SK-N-SH (cell line): ENCODE data around the gene TRIM44. TPM values are rescaled to one million over a fixed set of nuclear protein-coding genes. Genes with fewer than 3 reads are reported as not detected.
A peak's percentile ranks its signal among the peaks of the same experiment; 100 is the strongest.

Experiments used
- CTCF ChIA-PET: fragments of 300-600, 350-600 bp; formaldehyde crosslinking; extraction: SDS; loops from one replicate; lab custom pipeline; 2021; lab: Yijun Ruan, JAX
- POLR2A ChIA-PET: fragments of 350-600 bp; sonication (Branson Sonifier 250); formaldehyde crosslinking; extraction: SDS; loops from one replicate; lab custom pipeline; 2020; ENCODE audit warnings: antibody characterized with exemption, inconsistent platforms; lab: Yijun Ruan, JAX
- DNase-seq: peaks from one replicate; pipeline ENCODE4 v3.0.0; 2012
- H2AFZ ChIP-seq: fragments of 200-600 bp; sonication (generic); 2 replicates; pipeline ENCODE4 v1.8.1; 2016; ENCODE audit warnings: antibody characterized with exemption, mild to moderate bottlenecking, low read depth
- H3F3A ChIP-seq: fragments of 200-600 bp; sonication (generic); replicated peaks from 2 replicates; pipeline ENCODE3; 2016; ENCODE audit warnings: antibody characterized with exemption, mild to moderate bottlenecking; ENCODE audit not compliant: insufficient read depth
- H3K27ac ChIP-seq, 2 experiments: fragments of 200-500 bp in 1 of 2; fragments of 200-600 bp in 1 of 2; sonication (Bioruptor generic) in 1 of 2; sonication (generic), shearing (Covaris generic) in 1 of 2; 2 replicates each; pipeline versions ENCODE4 v1.5.1 to v1.6.1; 2014 to 2016; ENCODE audit warnings: low read depth in 2 of 2, inconsistent platforms in 1 of 2, low read length in 1 of 2, mild to moderate bottlenecking in 1 of 2, mixed read lengths in 1 of 2
- H3K27me3 ChIP-seq: fragments of 200-600 bp; sonication (generic), shearing (Covaris generic); 2 replicates; pipeline ENCODE4 v1.6.1; 2016; ENCODE audit warnings: mixed run types; ENCODE audit not compliant: insufficient read depth
- H3K36me3 ChIP-seq, 2 experiments: fragments of 200-500 bp in 1 of 2; fragments of 200-600 bp in 1 of 2; sonication (Bioruptor generic) in 1 of 2; sonication (generic) in 1 of 2; replicated peaks in 1 of 2; 2 replicates each; pipeline versions ENCODE3 to v1.5.1; 2014 to 2016; ENCODE audit warnings: low read length in 1 of 2, mild to moderate bottlenecking in 1 of 2; ENCODE audit not compliant: insufficient read depth in 2 of 2, control insufficient read depth in 1 of 2
- H3K4me1 ChIP-seq, 2 experiments: fragments of 200-500 bp in 1 of 2; fragments of 200-600 bp in 1 of 2; sonication (Bioruptor generic) in 1 of 2; sonication (generic), shearing (Covaris generic) in 1 of 2; 2 replicates each; pipeline versions ENCODE4 v1.5.1 to v1.6.1; 2014 to 2016; ENCODE audit warnings: low read depth in 1 of 2, low read length in 1 of 2, mixed run types in 1 of 2; ENCODE audit not compliant: insufficient read depth in 2 of 2, control insufficient read depth in 1 of 2
- H3K4me2 ChIP-seq: fragments of 200-600 bp; sonication (generic), shearing (Covaris generic); 2 replicates; pipeline ENCODE4 v1.6.1; 2017; ENCODE audit warnings: mixed run types
- H3K4me3 ChIP-seq, 2 experiments: fragments of 200-500 bp in 1 of 2; fragments of 200-600 bp in 1 of 2; sonication (Bioruptor generic) in 1 of 2; sonication (generic), shearing (Covaris generic) in 1 of 2; 2 replicates each; pipeline versions ENCODE4 v1.5.1 to v1.8.1; 2014 to 2016; ENCODE audit warnings: low read depth in 2 of 2, inconsistent platforms in 1 of 2, low read length in 1 of 2, mild to moderate bottlenecking in 1 of 2, mixed read lengths in 1 of 2, moderate library complexity in 1 of 2
- H3K79me2 ChIP-seq: fragments of 200-600 bp; sonication (generic); 2 replicates; pipeline ENCODE4 v1.8.1; 2017; ENCODE audit warnings: mild to moderate bottlenecking; ENCODE audit not compliant: insufficient read depth
- H3K9ac ChIP-seq: fragments of 200-600 bp; sonication (generic); 2 replicates; pipeline ENCODE4 v1.6.1; 2017; ENCODE audit warnings: mixed run types
- H3K9me2 ChIP-seq: fragments of 200-600 bp; sonication (generic); 2 replicates; pipeline ENCODE4 v1.6.1; 2017; ENCODE audit warnings: mixed run types
- H3K9me3 ChIP-seq: fragments of 200-600 bp; sonication (generic); 2 replicates; pipeline ENCODE4 v1.6.1; 2017; ENCODE audit warnings: mixed run types, mild to moderate bottlenecking, moderate library complexity
- H4K20me1 ChIP-seq: fragments of 200-600 bp; sonication (generic); 2 replicates; pipeline ENCODE4 v1.6.1; 2017; ENCODE audit warnings: mild to moderate bottlenecking, mixed run types; ENCODE audit not compliant: insufficient read depth
- CHD2 ChIP-seq: fragments of 150-350 bp; IDR thresholded peaks from 2 replicates; pipeline ENCODE4 v1.6.1; 2018; ENCODE audit warnings: low read length; ENCODE audit not compliant: partially characterized antibody
- CTCF ChIP-seq: fragments of 200-600 bp; sonication (generic); IDR thresholded peaks from 2 replicates; pipeline ENCODE4 v1.6.1; 2017; ENCODE audit warnings: antibody characterized with exemption, mild to moderate bottlenecking, moderate library complexity
- ELF1 ChIP-seq: IDR thresholded peaks from 2 replicates; pipeline ENCODE4 v1.4.0; 2012
- EP300 ChIP-seq, 2 experiments: IDR thresholded peaks; 2 replicates each; pipeline versions ENCODE4 v1.4.0 to v1.6.1; 2012; ENCODE audit warnings: borderline replicate concordance in 1 of 2, low read depth in 1 of 2, low read length in 1 of 2
- FOSL2 ChIP-seq: IDR thresholded peaks from 2 replicates; pipeline ENCODE4 v1.4.0; 2012; ENCODE audit warnings: low read depth, mild to moderate bottlenecking, moderate library complexity, borderline replicate concordance
- GABPA ChIP-seq: IDR thresholded peaks from 2 replicates; pipeline ENCODE4 v1.4.0; 2012; ENCODE audit warnings: low read depth, mild to moderate bottlenecking
- GATA2 ChIP-seq: sonication (generic); formaldehyde crosslinking; IDR thresholded peaks from 2 replicates; pipeline ENCODE4 v1.5.0; 2020; ENCODE audit warnings: mild to moderate bottlenecking, missing genetic modification reagents
- IRF3 ChIP-seq: fragments of 150-350 bp; IDR thresholded peaks from 2 replicates; pipeline ENCODE4 v1.6.1; 2016; ENCODE audit warnings: mild to moderate bottlenecking, low read depth, low read length
- MXI1 ChIP-seq: IDR thresholded peaks from 2 replicates; pipeline ENCODE4 v1.6.1; 2012; ENCODE audit warnings: mild to moderate bottlenecking, low read depth, low read length, improper control_type of control experiment
- NFIC ChIP-seq: IDR thresholded peaks from 2 replicates; pipeline ENCODE4 v1.4.0; 2012; ENCODE audit warnings: borderline replicate concordance
- RCOR1 ChIP-seq: fragments of 150-350 bp; IDR thresholded peaks from 2 replicates; pipeline ENCODE4 v1.6.1; 2017; ENCODE audit warnings: antibody characterized with exemption, low read length
- SIN3A ChIP-seq: IDR thresholded peaks from 2 replicates; pipeline ENCODE4 v1.6.1; 2012; ENCODE audit warnings: low read depth, mild to moderate bottlenecking, low read length, moderate library complexity, borderline replicate concordance
- TCF12 ChIP-seq: IDR thresholded peaks from 2 replicates; pipeline ENCODE4 v1.4.0; 2012
- TEAD4 ChIP-seq: IDR thresholded peaks from 2 replicates; pipeline ENCODE4 v1.4.0; 2012; ENCODE audit warnings: mild to moderate bottlenecking, borderline replicate concordance; ENCODE audit not compliant: insufficient read depth
- YY1 ChIP-seq: IDR thresholded peaks from 2 replicates; pipeline ENCODE4 v1.4.0; 2012; ENCODE audit warnings: low read depth, mild to moderate bottlenecking
- WGBS: methylation state at CpG from one replicate; pipeline ENCODE4 v1.1.6; 2017; ENCODE audit warnings: low lambda C conversion rate; 5-methylcytosine and 5-hydroxymethylcytosine counted together
- polyA plus RNA-seq, 3 experiments: library from polyadenylated mRNA; depleted of rRNA; stranded (reverse); fragments of >200 nt; gene quantifications; 2 replicates each; pipeline ENCODE4 v1.2.3, GENCODE V29; 2012
- TF ChIP-seq, protein P1 (sequence below): IDR thresholded peaks from 2 replicates; pipeline ENCODE4; 2012
- TF ChIP-seq, protein P2 (sequence below): IDR thresholded peaks from 2 replicates; pipeline ENCODE4 v1.4.0; 2012; ENCODE audit warnings: low read depth, borderline replicate concordance

TRIM44 gene
- polyA plus RNA-seq, 1 of the 3 experiments (the other 2 are of a cell fraction), result 34.1 TPM

DNA sequence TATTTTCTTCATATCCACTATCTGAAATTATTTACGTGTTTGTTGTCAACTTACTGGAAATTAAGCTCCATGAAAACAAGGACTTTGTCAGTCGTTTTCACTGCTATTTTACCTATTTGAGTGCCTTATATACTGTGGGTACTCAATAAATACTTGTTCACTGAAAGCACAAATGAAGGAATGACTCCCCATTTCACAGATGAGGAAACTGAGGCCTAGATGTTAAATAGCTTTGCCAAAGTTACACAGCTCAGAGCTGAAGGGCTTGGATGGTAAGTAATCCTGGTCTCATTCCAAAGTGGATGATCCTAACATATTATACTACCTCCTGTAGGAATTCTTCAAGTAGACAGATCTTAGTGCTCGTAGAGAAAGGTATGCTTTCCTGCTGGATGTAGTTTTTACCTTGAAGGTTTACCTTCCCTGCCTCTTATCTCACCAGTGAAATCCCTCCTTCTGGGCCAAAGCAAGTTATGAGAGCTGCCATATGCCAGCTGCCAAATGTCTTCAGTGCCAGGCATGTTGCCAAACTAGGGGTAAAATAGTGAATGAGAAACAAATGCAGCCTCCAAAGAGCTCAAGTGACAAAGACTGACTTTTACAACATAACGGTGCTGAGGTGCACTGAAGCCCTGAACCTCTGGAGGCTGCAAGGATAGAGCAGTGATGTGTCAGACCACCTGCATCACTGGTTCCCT lies 129.7 kb downstream of the TRIM44 start:
- Histone ChIP-seq H3K27me3 (no peaks in the 10 kb centered on the region), H3F3A (peaks cover 27% of the 10 kb centered on the region), H4K20me1 (no peaks in the 10 kb centered on the region), H3K9me2 (no peaks in the 10 kb centered on the region), H3K4me1 (peaks cover 24 to 35% of the 10 kb centered on the region in 2 experiments), H3K36me3 (no peaks in the 10 kb centered on the region), H3K4me2 (no peak overlapping the region), H3K9me3 (no peaks in the 10 kb centered on the region), H2AFZ (no peak overlapping the region), H3K27ac (no peak overlapping the region), H3K4me3 (no peak overlapping the region), H3K79me2 (peaks cover 11% of the 10 kb centered on the region; the same call in 1 of the 2 replicates), H3K9ac (no peak overlapping the region)
- no peak for DNase-seq
- ChIA-PET CTCF (interaction anchor here (1.1 to 2.4 kb wide), 3 partner anchors 30 to 467 kb away, joined by 3 to 16 read pairs (median 3); no protein-coding TSS in a partner anchor), POLR2A (no interaction called here)
- TF ChIP-seq IRF3 (no peak), SIN3A (no peak), MXI1 (0 out of 2 replicates have a peak, but pooled peaks have one; percentile 20), RCOR1 (0 out of 2 replicates have a peak, but pooled peaks have one; percentile 22), TCF12 (peak; percentile 75), NFIC (peak; percentile 73), GATA2 (CRISPR knock-in tag) (no peak), GABPA (no peak), ELF1 (no peak)
- TF ChIP-seq, protein P1, sequence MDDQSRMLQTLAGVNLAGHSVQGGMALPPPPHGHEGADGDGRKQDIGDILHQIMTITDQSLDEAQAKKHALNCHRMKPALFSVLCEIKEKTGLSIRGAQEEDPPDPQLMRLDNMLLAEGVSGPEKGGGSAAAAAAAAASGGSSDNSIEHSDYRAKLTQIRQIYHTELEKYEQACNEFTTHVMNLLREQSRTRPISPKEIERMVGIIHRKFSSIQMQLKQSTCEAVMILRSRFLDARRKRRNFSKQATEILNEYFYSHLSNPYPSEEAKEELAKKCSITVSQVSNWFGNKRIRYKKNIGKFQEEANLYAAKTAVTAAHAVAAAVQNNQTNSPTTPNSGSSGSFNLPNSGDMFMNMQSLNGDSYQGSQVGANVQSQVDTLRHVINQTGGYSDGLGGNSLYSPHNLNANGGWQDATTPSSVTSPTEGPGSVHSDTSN, result 0 out of 2 replicates have a peak, but pooled peaks have one; percentile 32
- WGBS, result 71% methylated on average over 4 of the region's 4 CpGs

DNA sequence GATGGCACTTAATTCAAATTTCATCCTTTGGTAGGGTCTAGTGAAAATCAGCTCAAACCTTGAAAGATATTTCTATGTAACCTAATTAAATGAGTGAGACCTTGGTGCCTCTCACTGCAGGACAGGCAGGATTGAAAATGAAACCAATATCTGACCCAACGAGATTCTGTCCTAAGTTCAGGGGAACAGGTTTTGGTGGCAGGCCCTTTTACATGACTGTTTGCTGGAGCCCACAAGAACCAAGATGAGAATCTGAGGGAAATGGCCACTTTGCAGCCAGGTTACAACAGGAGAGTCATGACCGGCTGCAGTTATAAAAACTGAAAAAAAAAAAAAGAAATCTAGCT lies 130.2 kb downstream of the TRIM44 start:
- H3K9me2 ChIP-seq, result no peaks in the 10 kb centered on the region
- TF ChIP-seq ELF1 (no peak), FOSL2 (no peak), EP300 (IDR thresholded peaks at IDR 0.05; ENCODE audit: borderline replicate concordance in 1 of 2, low read depth in 1 of 2, low read length in 1 of 2) (no peak), CHD2 (no peak), TCF12 (no peak), GATA2 (CRISPR knock-in tag) (no peak), GABPA (no peak), TEAD4 (no peak), YY1 (no peak), RCOR1 (no peak), CTCF (no peak)
- TF ChIP-seq, protein P2, sequence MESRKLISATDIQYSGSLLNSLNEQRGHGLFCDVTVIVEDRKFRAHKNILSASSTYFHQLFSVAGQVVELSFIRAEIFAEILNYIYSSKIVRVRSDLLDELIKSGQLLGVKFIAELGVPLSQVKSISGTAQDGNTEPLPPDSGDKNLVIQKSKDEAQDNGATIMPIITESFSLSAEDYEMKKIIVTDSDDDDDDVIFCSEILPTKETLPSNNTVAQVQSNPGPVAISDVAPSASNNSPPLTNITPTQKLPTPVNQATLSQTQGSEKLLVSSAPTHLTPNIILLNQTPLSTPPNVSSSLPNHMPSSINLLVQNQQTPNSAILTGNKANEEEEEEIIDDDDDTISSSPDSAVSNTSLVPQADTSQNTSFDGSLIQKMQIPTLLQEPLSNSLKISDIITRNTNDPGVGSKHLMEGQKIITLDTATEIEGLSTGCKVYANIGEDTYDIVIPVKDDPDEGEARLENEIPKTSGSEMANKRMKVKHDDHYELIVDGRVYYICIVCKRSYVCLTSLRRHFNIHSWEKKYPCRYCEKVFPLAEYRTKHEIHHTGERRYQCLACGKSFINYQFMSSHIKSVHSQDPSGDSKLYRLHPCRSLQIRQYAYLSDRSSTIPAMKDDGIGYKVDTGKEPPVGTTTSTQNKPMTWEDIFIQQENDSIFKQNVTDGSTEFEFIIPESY, result no peak
- TF ChIP-seq, all 33 proteins: peak for 0
- no peak for DNase-seq
- Histone ChIP-seq H3K79me2 (peaks cover 16% of the 10 kb centered on the region), H3K9me3 (no peaks in the 10 kb centered on the region), H3K27ac (no peak overlapping the region), H3F3A (peaks cover 32% of the 10 kb centered on the region), H3K4me2 (no peak overlapping the region), H3K4me1 (peaks cover 19 to 35% of the 10 kb centered on the region in 2 experiments), H3K9ac (no peak overlapping the region), H4K20me1 (no peaks in the 10 kb centered on the region), H3K27me3 (no peaks in the 10 kb centered on the region), H3K36me3 (no peaks in the 10 kb centered on the region), H2AFZ (no peak overlapping the region), H3K4me3 (no peak overlapping the region)
- WGBS, result 74% methylated on average over 2 of the region's 2 CpGs
- POLR2A ChIA-PET, result no interaction called here
- CTCF ChIA-PET, result interaction anchor here (1.2 to 2.4 kb wide), 2 partner anchors 29 to 265 kb away, joined by 3 to 16 read pairs; no protein-coding TSS in a partner anchor
